H9 (cell line): ENCODE data around the gene ENAM. TPM values are rescaled to one million over a fixed set of nuclear protein-coding genes. Genes with fewer than 3 reads are reported as not detected.

Experiments
- DNase-seq: peaks from one replicate; pipeline ENCODE4 v3.0.0-alpha.2; 2017
- H2AFZ ChIP-seq: one replicate; pipeline ENCODE4 v1.6.1; 2013; ENCODE audit warnings: mild to moderate bottlenecking, low read length, control low read depth, moderate library complexity
- H2AK5ac ChIP-seq: 2 replicates; pipeline ENCODE4 v1.6.1; 2013; ENCODE audit warnings: low read length, control low read depth, mixed read lengths; ENCODE audit not compliant: insufficient read length
- H2BK120ac ChIP-seq: one replicate; pipeline ENCODE4 v1.6.1; 2013; ENCODE audit warnings: low read depth, mild to moderate bottlenecking, low read length, control low read depth, inconsistent platforms; ENCODE audit not compliant: poor library complexity, severe bottlenecking
- H2BK12ac ChIP-seq: 2 replicates; pipeline ENCODE4 v1.6.1; 2013; ENCODE audit warnings: low read length, control low read depth, mixed read lengths, low read depth; ENCODE audit not compliant: insufficient read length
- H2BK15ac ChIP-seq: 2 replicates; pipeline ENCODE4 v1.6.1; 2013; ENCODE audit warnings: low read depth, low read length, control low read depth
- H2BK20ac ChIP-seq: one replicate; pipeline ENCODE4 v1.6.1; 2013; ENCODE audit warnings: low read depth, mild to moderate bottlenecking, low read length, control low read depth, inconsistent platforms; ENCODE audit not compliant: poor library complexity, severe bottlenecking
- H2BK5ac ChIP-seq: 2 replicates; pipeline ENCODE4 v1.6.1; 2013; ENCODE audit warnings: low read length, control low read depth, mixed read lengths; ENCODE audit not compliant: insufficient read length
- H3K14ac ChIP-seq: 2 replicates; pipeline ENCODE4 v1.6.1; 2013; ENCODE audit warnings: low read length, control low read depth; ENCODE audit not compliant: insufficient read depth
- H3K18ac ChIP-seq: 2 replicates; pipeline ENCODE4 v1.6.1; 2013; ENCODE audit warnings: low read depth, mild to moderate bottlenecking, mixed read lengths, low read length, control low read depth; ENCODE audit not compliant: insufficient read length
- H3K23ac ChIP-seq: 2 replicates; pipeline ENCODE4 v1.6.1; 2013; ENCODE audit warnings: low read length, control low read depth, mixed read lengths, low read depth; ENCODE audit not compliant: insufficient read length
- H3K23me2 ChIP-seq: 2 replicates; pipeline ENCODE4 v1.6.1; 2013; ENCODE audit warnings: low read depth, mild to moderate bottlenecking, mixed read lengths, low read length, control low read depth; ENCODE audit not compliant: insufficient read length, poor library complexity, severe bottlenecking
- H3K27ac ChIP-seq: 2 replicates; pipeline ENCODE4 v1.5.1; 2013; ENCODE audit warnings: low read length, control low read depth, mixed read lengths, low read depth; ENCODE audit not compliant: insufficient read length
- H3K27me3 ChIP-seq: 2 replicates; pipeline ENCODE4 v1.6.1; 2013; ENCODE audit warnings: low read length, control low read depth, inconsistent platforms; ENCODE audit not compliant: insufficient read depth
- H3K4ac ChIP-seq: 2 replicates; pipeline ENCODE4 v1.6.1; 2013; ENCODE audit warnings: low read depth, mild to moderate bottlenecking, control low read depth, inconsistent platforms, low read length, moderate library complexity
- H3K4me1 ChIP-seq: 2 replicates; pipeline ENCODE4 v1.6.1; 2013; ENCODE audit warnings: low read length, control low read depth, inconsistent platforms; ENCODE audit not compliant: insufficient read depth
- H3K4me2 ChIP-seq: 2 replicates; pipeline ENCODE4 v1.6.1; 2013; ENCODE audit warnings: low read length, control low read depth, mixed read lengths; ENCODE audit not compliant: insufficient read length, insufficient read depth
- H3K56ac ChIP-seq: 2 replicates; pipeline ENCODE4 v1.6.1; 2013; ENCODE audit warnings: low read depth, mild to moderate bottlenecking, mixed read lengths, low read length, control low read depth; ENCODE audit not compliant: insufficient read length
- H3K79me1 ChIP-seq: 2 replicates; pipeline ENCODE4 v1.6.1; 2013; ENCODE audit warnings: low read depth, mild to moderate bottlenecking, moderate library complexity, low read length, control low read depth, inconsistent platforms; ENCODE audit not compliant: insufficient read depth, poor library complexity, severe bottlenecking
- H3K79me2 ChIP-seq: 2 replicates; pipeline ENCODE4 v1.6.1; 2013; ENCODE audit warnings: low read length, control low read depth, inconsistent platforms; ENCODE audit not compliant: insufficient read depth
- H3K9ac ChIP-seq: 2 replicates; pipeline ENCODE4 v1.6.1; 2013; ENCODE audit warnings: low read length, control low read depth, mixed read lengths; ENCODE audit not compliant: insufficient read length; ENCODE audit errors: extremely low read depth
- H3K9me3 ChIP-seq: one replicate; pipeline ENCODE4 v1.6.1; 2013; ENCODE audit warnings: low read depth, low read length, inconsistent platforms; ENCODE audit not compliant: control insufficient read depth
- H3T11ph ChIP-seq: one replicate; pipeline ENCODE4 v1.6.1; 2013; ENCODE audit warnings: mild to moderate bottlenecking, low read length, control low read depth, inconsistent platforms
- H4K20me1 ChIP-seq: one replicate; pipeline ENCODE4 v1.6.1; 2013; ENCODE audit not compliant: control insufficient read depth, insufficient read length, insufficient read depth
- H4K5ac ChIP-seq: 2 replicates; pipeline ENCODE4 v1.6.1; 2013; ENCODE audit warnings: low read depth, mild to moderate bottlenecking, mixed read lengths, low read length, control low read depth; ENCODE audit not compliant: insufficient read length
- H4K8ac ChIP-seq: replicated peaks from 2 replicates; pipeline ENCODE4 v1.6.1; 2013; ENCODE audit warnings: low read length, control low read depth, mixed read lengths, low read depth; ENCODE audit not compliant: insufficient read length
- H4K91ac ChIP-seq: 2 replicates; pipeline ENCODE4 v1.6.1; 2013; ENCODE audit warnings: low read depth, mild to moderate bottlenecking, moderate library complexity, mixed read lengths, low read length, control low read depth; ENCODE audit not compliant: insufficient read length
- H3K27ac Mint-ChIP-seq, 3 experiments: 2 replicates in 2 of 3; 3 replicates in 1 of 3; pipeline ENCODE4 v1.8.0; 2020 to 2021; ENCODE audit warnings: mixed read lengths in 3 of 3, mild to moderate bottlenecking in 1 of 3, moderate library complexity in 1 of 3
- H3K27me3 Mint-ChIP-seq: 2 replicates; pipeline ENCODE4 v1.8.0; 2021; ENCODE audit warnings: low read depth, mild to moderate bottlenecking, moderate library complexity, mixed read lengths
- H3K36me3 Mint-ChIP-seq, 3 experiments: 2 replicates in 2 of 3; 3 replicates in 1 of 3; pipeline ENCODE4 v1.8.0; 2020 to 2021; ENCODE audit warnings: low read depth in 3 of 3, mixed read lengths in 3 of 3; ENCODE audit not compliant: insufficient read depth in 1 of 3
- H3K4me1 Mint-ChIP-seq, 2 experiments: 2 replicates each; pipeline ENCODE4 v1.8.0; 2020; ENCODE audit warnings: mixed read lengths in 2 of 2
- H3K4me3 Mint-ChIP-seq, 2 experiments: 2 replicates in 1 of 2; 3 replicates in 1 of 2; pipeline ENCODE4 v1.8.0; 2020 to 2021; ENCODE audit warnings: mild to moderate bottlenecking in 2 of 2, mixed read lengths in 2 of 2, moderate library complexity in 1 of 2
- H3K9me3 Mint-ChIP-seq, 2 experiments: 2 replicates in 1 of 2; 3 replicates in 1 of 2; pipeline ENCODE4 v1.8.0; 2020; ENCODE audit warnings: mild to moderate bottlenecking in 2 of 2, mixed read lengths in 2 of 2, moderate library complexity in 1 of 2
- CTCF ChIP-seq: fragments of 200-600 bp; sonication (generic); conservative IDR thresholded peaks from 3 replicates; pipeline ENCODE4 v1.8.0; 2021; ENCODE audit warnings: antibody characterized with exemption, mild to moderate bottlenecking
- WGBS: extraction: QIAGEN DNeasy Blood & Tissue Kit; methylation state at CpG from one replicate; pipeline ENCODE4 v1.1.7; 2013; ENCODE audit warnings: missing lambda C conversion rate, low lambda C conversion rate, mixed read lengths; ENCODE audit not compliant: insufficient read length; ENCODE audit errors: extremely low coverage; 5-methylcytosine and 5-hydroxymethylcytosine counted together
- total RNA-seq: library from RNA; stranded (reverse); gene quantifications from 2 replicates; pipeline ENCODE4 v1.2.1, GENCODE V29; 2021

Gene ENAM
- total RNA-seq, 1 experiment from 2014 or later = not detected

- Histone ChIP-seq H3K14ac (no peak overlapping the region), H3K23me2 (no peaks in the 10 kb centered on the region), H3K56ac (no peak overlapping the region), H4K20me1 (no peaks in the 10 kb centered on the region), H3K27ac (no peak overlapping the region), H2BK12ac (no peak overlapping the region), H3K4me1 (no peaks in the 10 kb centered on the region), H2AFZ (no peak overlapping the region), H2BK15ac (no peak overlapping the region), H3T11ph (no peak overlapping the region), H2BK5ac (no peak overlapping the region), H3K27me3 (no peaks in the 10 kb centered on the region), H2AK5ac (no peak overlapping the region), H3K4me2 (no peak overlapping the region), H3K79me2 (no peaks in the 10 kb centered on the region), H2BK20ac (no peak overlapping the region), H3K9ac (no peak overlapping the region), H4K5ac (no peak overlapping the region), H2BK120ac (no peak overlapping the region), H3K4ac (no peak overlapping the region), H3K23ac (no peak overlapping the region), H3K18ac (no peak overlapping the region), H4K91ac (no peak overlapping the region), H3K79me1 (no peaks in the 10 kb centered on the region), H3K9me3 (no peaks in the 10 kb centered on the region), H4K8ac (no peak overlapping the region)
- DNase-seq = no peak
- TF ChIP-seq CTCF = no peak
- Mint-ChIP-seq H3K27me3 (no peaks in the 10 kb centered on the region; the same call in 1 of the 2 replicates), H3K4me1 (no peaks in the 10 kb centered on the region), H3K4me3 (no peak overlapping the region), H3K27ac (no peak overlapping the region), H3K9me3 (no peaks in the 10 kb centered on the region), H3K36me3 (no peaks in the 10 kb centered on the region)
- no CpG with 5 or more reads among the region's 3 CpGs for WGBS
These were observed 1.6 kb downstream of the ENAM start for GRCh38 chr4:70630162-70630561.
